ENCODE measurements around the gene CCDC124. TPM values are rescaled to one million over a fixed set of nuclear protein-coding genes. Genes with fewer than 3 reads are reported as not detected.

Gene CCDC124
- total and polyA plus RNA-seq, 10 of the 15 experiments (the other 5 are each of a cell fraction or from before 2014, with no cell fraction given), result 3.7 to 184 (median 51.8) TPM

DNA sequence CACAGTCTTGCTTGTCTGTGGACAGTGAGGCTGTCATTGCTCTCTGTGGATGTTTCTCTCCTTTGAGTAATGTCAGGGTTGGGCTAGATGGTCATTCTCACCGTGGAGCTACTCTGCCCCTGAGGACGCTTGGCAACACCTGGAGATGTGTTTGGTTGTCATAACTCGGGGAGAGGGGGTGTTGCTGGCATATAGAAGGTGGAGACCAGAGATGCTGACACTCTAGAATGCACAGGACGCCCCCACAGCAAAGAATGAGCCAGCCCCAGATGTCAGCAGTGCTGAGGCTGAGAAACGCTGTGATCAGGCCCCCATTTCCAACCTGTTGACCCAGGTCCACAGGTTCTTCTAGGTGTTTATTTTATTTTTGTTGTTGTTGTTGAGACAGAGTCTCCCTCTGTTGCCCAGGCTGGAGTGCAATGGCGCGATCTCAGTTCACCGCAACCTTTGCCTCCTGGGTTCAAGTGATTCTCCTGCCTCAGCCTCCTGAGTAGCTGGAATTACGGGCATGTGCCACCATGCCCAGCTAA lies 4.6 kb downstream of the CCDC124 start:
- Histone ChIP-seq H4K20me1 (ENCODE audit: control insufficient read depth, insufficient read depth) (no peaks in the 10 kb centered on the region), H3K27me3 (replicated peaks in 1 of 2; ENCODE audit: control insufficient read depth in 2 of 2, insufficient read depth in 2 of 2, low read length in 1 of 2) (no peaks in the 10 kb centered on the region), H3K36me3 (ENCODE audit: control insufficient read depth in 2 of 2, insufficient read depth in 2 of 2, low read length in 1 of 2) (no peaks in the 10 kb centered on the region; a peak in 1 of 4 replicates), H3K4me1 (ENCODE audit: control insufficient read depth, insufficient read depth, low read length) (no peaks in the 10 kb centered on the region; the same call in 1 of the 2 replicates), H3K9ac (ENCODE audit: control insufficient read depth, insufficient read depth, low read length) (no peak overlapping the region), H2AFZ (ENCODE audit: control insufficient read depth, low read depth, low read length) (no peak overlapping the region), H3K4me2 (ENCODE audit: control insufficient read depth, insufficient read depth) (no peak overlapping the region), H3K27ac (ENCODE audit: control insufficient read depth, insufficient read depth) (no peak overlapping the region), H3K79me2 (ENCODE audit: control insufficient read depth, insufficient read depth, low read length) (peaks cover 10% of the 10 kb centered on the region), H3K4me3 (no peak overlapping the region), H3K9me3 (replicated peaks; ENCODE audit: control insufficient read depth, insufficient read depth, low read length) (no peaks in the 10 kb centered on the region)
- SMC1A ChIA-PET (ENCODE audit: uncharacterized antibody, unreplicated experiment), result interaction anchor here (1.0 to 4.8 kb wide), 8 partner anchors 9 to 214 kb away, joined by 3 to 90 read pairs (median 4); partner anchors contain the start of genes JAK3, RPL18A and SLC5A5
- no peak for FAIRE-seq
- BruUV-seq (replicated peaks), result no TSS peak
- intact Hi-C loops (cut with micrococcal nuclease; ENCODE audit: unreplicated experiment) (loop anchor here (10.0 kb wide), 1 partner anchor 153 kb away; no protein-coding TSS in a partner anchor), in situ Hi-C loops (cut with MboI) (no loop called here)
- TF ChIP-seq NFYB (IDR thresholded peaks at IDR 0.05; ENCODE audit: insufficient read depth, low read depth, low read length), result no peak
- TF ChIP-seq PML (IDR thresholded peaks at IDR 0.05; ENCODE audit: low read length), result no peak
- no peak for TF ChIP-seq POLR2A (IDR thresholded peaks at IDR 0.05; ENCODE audit: low read depth, low read length)
- TF ChIP-seq MXI1 (IDR thresholded peaks at IDR 0.05; ENCODE audit: low read depth, low read length), result no peak
- TF ChIP-seq, protein P1, sequence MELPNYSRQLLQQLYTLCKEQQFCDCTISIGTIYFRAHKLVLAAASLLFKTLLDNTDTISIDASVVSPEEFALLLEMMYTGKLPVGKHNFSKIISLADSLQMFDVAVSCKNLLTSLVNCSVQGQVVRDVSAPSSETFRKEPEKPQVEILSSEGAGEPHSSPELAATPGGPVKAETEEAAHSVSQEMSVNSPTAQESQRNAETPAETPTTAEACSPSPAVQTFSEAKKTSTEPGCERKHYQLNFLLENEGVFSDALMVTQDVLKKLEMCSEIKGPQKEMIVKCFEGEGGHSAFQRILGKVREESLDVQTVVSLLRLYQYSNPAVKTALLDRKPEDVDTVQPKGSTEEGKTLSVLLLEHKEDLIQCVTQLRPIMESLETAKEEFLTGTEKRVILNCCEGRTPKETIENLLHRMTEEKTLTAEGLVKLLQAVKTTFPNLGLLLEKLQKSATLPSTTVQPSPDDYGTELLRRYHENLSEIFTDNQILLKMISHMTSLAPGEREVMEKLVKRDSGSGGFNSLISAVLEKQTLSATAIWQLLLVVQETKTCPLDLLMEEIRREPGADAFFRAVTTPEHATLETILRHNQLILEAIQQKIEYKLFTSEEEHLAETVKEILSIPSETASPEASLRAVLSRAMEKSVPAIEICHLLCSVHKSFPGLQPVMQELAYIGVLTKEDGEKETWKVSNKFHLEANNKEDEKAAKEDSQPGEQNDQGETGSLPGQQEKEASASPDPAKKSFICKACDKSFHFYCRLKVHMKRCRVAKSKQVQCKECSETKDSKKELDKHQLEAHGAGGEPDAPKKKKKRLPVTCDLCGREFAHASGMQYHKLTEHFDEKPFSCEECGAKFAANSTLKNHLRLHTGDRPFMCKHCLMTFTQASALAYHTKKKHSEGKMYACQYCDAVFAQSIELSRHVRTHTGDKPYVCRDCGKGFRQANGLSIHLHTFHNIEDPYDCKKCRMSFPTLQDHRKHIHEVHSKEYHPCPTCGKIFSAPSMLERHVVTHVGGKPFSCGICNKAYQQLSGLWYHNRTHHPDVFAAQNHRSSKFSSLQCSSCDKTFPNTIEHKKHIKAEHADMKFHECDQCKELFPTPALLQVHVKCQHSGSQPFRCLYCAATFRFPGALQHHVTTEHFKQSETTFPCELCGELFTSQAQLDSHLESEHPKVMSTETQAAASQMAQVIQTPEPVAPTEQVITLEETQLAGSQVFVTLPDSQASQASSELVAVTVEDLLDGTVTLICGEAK (IDR thresholded peaks at IDR 0.05; ENCODE audit: borderline replicate concordance), result no peak
- no peak for TF ChIP-seq NR2C1 (IDR thresholded peaks at IDR 0.05)
- no peak for TF ChIP-seq CHD1 (IDR thresholded peaks at IDR 0.05; ENCODE audit: low read depth, low read length)
- no peak for TF ChIP-seq EP300 (IDR thresholded peaks at IDR 0.05; ENCODE audit: borderline replicate concordance in 1 of 2, control insufficient read depth in 1 of 2, low read depth in 2 of 2, low read length in 2 of 2)
- no peak for ATAC-seq
- WGBS (ENCODE audit: insufficient coverage, insufficient replicate concordance, low lambda C conversion rate, missing lambda C conversion rate), result 81% methylated on average over 9 of the region's 9 CpGs
- POLR2A ChIA-PET, result interaction anchor here (1.4 kb wide), 1 partner anchor 59 kb away, joined by 9 read pairs; no protein-coding TSS in a partner anchor
- CTCF ChIA-PET, result interaction anchor here (1.0 to 11.0 kb wide), 14 partner anchors 8 to 220 kb away, joined by 3 to 302 read pairs (median 5); partner anchors contain the start of genes RPL18A and SLC5A5
- DNase-seq (ENCODE audit: low read depth, low spot score), result no peak
- RAD21 ChIA-PET (ENCODE audit: unreplicated experiment), result interaction anchor here (1.2 to 4.1 kb wide), 5 partner anchors 10 to 70 kb away, joined by 4 to 113 read pairs (median 9); partner anchors contain the start of gene ARRDC2
